GM18873 (cell line): Measurements from ENCODE around the gene IGDCC3.

Source experiments
- ATAC-seq: cut with Tn5 transposase; IDR thresholded peaks from one replicate; pipeline ENCODE4 v1.9.1; 2021; ENCODE audit warnings: mild to moderate bottlenecking, moderate library complexity, moderate number of reproducible peaks; ENCODE audit not compliant: unreplicated experiment, low FRiP score

Gene IGDCC3

GRCh38 chr15:65389226-65389625 lies 11.4 kb upstream of the IGDCC3 start:
- no peak for ATAC-seq

DNA sequence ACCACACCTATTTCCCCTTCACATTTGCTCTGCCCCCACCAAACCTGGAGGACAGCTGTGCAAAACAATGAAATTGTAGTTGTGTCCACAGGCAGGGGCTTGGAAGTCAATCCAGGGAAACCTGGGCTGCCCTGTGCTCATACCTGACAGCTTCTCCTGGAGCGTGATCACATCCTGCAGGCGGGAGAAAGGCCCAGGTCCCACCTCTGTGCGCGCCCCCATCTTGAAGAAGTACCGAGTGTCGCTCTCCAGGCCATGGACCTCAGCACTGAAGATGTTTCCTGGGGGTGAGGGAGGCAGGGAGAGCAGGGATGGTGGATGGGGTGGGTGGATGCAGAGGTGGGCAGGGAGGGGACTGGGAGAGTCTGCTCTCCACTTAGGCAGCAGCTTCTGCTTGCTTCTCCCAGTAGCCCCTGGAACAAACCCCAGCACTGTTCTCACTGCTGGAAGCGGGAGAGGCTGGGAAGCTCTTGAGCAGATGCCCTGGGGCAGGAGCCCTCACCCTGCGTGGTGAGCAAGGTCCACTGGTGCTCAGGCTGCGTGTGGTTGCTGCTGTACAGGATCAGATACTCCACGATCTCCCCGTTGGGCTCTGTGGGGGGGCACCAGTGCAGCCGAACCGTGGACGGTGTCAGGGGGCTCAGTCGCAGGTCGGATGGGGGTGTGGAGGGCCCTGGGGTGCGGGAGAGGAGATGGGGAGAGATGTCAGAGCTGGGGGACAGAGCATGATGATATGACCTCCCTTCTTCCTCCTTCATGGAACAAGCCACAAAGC lies 10.7 kb upstream of the IGDCC3 start:
- ATAC-seq = no peak

DNA sequence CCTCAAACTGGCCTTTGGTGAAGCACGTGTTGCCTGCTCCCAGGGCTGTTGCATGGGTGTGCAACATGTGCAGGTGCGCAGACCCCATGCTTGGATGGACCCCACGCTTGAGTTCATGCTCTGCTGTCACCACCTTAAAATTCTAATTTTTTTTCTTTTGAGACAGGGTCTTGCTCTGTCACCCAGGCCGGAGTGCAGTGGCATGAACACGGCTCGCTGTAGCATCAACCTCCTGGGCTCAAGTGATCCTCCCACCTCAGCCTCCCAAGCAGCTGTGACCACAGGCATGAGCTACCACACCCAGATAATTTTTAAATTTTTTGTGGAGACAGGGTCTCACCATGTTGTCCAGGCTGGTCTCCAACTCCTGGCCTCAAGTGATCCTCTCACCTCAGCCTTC lies 9.1 kb upstream of the IGDCC3 start:
- no peak for ATAC-seq

- ATAC-seq = no peak
Observed at GRCh38 chr15:65386376-65386775, 8.6 kb upstream of the IGDCC3 start.

GRCh38 chr15:65385870-65386258 lies 8.1 kb upstream of the IGDCC3 start:
- no peak for ATAC-seq

DNA sequence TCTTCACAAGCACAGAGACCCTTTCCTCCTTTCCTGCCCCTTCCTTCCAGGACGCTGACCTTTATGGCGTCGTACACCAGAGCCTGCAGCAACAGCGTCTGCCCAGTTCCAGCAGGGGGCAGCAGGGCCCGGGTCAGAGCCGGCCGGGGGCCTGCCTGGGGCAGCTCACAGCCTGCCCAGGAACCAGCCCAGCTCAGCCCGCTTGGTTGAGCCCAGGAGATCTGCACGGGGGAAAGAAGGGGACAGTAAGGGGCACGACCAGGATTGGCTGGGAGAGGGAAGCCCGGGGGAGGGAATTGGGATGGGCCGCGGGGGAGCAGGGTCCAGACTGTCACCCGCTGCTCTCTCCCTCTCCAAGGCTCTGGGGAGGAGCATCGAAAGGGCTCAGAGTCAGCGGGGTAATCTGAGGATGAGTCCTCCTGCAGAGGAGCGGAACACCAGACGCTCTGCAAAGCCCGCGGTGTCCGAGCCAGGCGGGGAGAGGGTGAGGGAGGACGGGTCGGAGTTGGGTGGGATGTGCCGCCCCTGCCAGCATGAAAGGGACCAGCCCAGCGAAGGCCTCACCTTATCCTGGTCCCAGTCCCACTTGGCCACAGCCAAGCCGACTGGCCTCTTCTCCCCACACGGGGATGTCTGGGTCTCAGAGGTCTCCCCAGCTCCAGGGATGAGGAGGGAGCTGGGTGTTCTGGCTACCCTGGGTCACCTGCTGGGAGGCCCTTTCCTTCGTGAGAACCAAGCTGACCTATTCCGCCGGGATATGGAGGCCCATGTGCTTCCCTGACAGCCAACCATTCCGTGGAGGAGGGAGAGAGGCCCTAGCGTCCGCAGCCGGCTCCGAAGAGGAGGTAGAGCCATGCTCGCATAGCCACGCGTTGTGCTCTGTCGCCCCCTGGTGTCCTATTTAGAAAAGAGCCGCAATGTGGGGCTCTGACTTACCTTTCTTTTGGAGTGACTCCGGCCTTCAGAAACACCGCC lies 7.4 kb upstream of the IGDCC3 start:
- ATAC-seq = no peak

DNA sequence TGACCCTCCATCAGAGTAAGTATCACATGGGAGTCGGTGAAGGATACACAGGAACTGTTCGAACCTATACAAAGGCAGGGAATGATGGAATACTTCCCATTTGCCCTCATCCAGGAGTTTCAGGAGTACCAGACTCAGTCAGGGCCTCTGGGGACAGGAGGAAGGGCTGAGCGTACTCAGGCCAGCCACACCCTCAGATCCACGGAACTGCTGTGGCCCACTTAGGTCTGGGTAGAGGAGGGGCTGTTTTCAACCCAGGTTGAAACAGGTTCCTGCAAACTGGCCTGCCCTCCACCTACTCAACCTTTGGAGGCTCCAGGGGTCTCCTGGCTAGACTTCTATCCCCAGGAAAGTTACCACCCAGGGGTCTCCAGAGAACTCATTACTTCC lies 6.7 kb upstream of the IGDCC3 start:
- ATAC-seq = no peak

- ATAC-seq = no peak
Observed at GRCh38 chr15:65383991-65384390, 6.2 kb upstream of the IGDCC3 start.

- ATAC-seq = no peak
Observed at GRCh38 chr15:65383456-65383855, 5.7 kb upstream of the IGDCC3 start.

- ATAC-seq = no peak
Observed at GRCh38 chr15:65382921-65383320, 5.1 kb upstream of the IGDCC3 start.

- ATAC-seq = no peak
Observed at GRCh38 chr15:65382146-65382491, 4.3 kb upstream of the IGDCC3 start.

GRCh38 chr15:65381445-65382145 lies 3.8 kb upstream of the IGDCC3 start:
- no peak for ATAC-seq

- ATAC-seq = no peak
Observed at GRCh38 chr15:65379986-65380385, 2.2 kb upstream of the IGDCC3 start.

DNA sequence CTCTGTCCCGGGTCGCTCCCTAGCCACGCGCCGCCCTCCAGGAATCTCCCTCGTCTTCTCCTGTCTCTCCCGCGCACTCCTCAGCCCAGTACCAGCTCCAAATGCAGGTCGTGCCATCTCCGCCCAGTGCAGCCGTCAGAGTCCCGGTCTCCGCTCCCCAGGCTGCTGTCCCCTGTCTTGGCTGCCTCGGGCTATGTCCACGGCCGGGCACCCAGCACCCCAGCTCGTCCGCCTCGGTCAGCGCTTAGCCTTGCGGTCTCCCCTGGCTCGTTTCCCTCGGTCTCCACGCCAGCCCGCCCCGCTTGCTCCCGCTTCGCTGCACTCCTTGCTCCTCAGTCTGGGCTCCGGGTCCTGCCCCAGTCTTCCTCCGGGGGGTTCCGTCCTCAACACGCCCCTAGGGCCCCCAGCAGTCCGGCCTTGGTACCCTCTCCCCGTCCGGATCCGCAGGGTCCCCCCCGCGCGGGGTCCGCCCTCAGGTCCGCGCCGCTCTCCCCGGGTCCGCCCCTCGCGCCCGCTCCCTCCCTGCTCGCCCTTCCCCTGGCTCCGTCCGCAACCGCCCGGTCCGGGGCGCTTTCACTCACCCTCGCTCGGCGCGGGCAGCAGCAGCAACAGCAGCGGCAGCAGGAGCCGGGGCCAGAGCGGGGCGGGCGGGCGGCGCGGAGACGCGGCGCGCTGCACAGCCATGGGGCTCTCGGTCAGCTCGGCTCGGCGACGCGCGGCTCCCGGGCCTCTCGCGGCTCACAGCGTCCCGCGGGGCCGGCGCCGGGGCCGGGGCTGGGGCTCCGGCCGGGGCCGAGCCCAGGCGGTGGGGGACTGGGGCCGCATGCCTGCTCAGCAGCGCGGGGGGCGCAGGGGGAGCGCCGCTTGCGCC lies 462 bp downstream of the IGDCC3 start:
- ATAC-seq = no peak

- no peak for ATAC-seq
Observed at GRCh38 chr15:65376767-65377104, 1.1 kb downstream of the IGDCC3 start.

DNA sequence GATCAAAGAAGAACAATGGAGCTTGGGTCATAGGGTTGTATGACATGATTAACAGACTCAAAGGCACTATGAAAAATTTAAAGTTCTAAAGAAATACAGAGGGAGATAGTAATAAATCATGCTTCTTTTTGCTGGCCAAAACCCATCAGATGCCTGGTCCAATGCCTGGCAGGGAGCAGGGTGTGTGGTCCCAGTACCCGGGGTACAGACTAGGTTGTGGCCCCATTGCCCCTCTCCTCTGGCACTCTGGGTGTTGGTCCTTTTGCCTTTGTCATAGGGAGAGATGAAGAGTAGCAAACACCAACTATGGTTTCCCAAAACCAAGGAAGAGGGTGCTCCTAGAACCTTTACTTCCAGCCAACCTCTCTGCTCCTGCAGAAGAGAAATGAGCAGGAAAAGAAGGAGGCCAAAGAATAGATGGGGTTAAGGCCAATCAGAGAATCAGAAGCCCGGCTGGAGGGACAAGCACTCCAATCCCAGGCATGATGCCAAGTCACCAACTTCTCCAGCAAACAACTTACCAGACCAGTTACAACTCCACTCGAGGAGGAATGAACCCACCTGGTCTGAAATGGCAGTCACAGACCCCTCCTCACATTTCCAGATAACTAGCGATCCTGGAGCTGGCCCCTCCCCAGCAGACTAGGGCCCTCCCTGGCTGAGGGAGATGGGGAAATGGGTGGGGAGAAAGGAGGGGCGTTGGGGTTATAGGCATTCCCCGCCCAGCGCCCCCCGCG lies 1.8 kb downstream of the IGDCC3 start:
- ATAC-seq = no peak

DNA sequence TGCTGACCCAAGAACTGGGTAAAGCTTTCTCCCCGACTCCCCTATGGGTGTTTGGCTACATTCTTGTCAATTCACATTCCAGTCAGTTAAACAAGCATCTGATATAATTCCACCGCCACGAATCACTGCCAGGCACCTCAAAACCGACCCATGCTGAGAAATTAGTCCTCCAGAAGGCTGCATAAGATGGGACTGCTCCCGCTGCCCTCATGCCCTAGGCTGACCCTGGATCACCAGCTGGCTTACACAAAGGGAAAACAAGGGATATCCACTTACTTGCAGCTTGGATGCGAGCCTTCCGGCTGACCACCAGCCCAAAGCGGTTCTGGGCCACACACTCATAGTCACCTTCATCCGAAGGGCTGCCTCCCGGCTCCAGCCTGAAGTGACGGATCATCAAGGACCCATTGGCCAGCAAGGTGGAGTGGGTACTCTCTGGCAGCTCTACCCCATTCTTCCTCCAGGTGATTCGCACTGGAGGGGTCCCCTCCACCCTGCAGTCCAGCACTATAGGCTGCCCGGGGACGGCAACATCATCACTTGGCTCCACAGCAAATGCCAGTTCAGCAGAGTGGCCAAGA lies 2.9 kb downstream of the IGDCC3 start:
- ATAC-seq = no peak

GRCh38 chr15:65374334-65374733 lies 3.5 kb downstream of the IGDCC3 start:
- ATAC-seq = no peak

DNA sequence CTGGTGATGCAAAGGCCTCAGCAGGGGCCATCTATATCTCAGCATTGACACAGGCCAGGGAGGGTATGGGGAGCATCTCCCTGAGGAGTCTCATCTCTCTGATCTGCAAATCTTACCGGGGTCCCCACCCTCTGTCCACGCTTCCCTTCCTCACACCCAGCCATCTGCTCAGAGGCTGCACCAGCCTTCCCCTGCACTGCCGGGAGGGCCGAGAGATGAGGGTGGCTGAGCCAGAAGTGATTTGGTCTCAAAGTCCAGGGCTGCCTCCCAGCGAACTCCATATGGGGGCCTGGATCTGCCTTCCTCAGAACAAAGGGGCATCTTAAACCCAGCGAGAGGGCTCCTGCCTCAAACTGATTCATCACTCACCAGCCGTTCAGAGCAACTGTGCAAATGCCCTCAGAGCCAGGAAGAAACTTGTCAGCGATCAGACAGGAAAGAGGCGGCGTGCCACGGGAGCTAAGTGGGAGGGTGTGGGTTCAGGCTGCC lies 4.6 kb downstream of the IGDCC3 start:
- no peak for ATAC-seq
